Urothelium cell line (cell line): Measurements from ENCODE around the gene KRT25.
A peak's percentile ranks its signal among the peaks of the same experiment; 100 is the strongest.

Experiments used
- DNase-seq: peaks from one replicate; pipeline ENCODE4 v3.0.0; 2011; ENCODE audit warnings: low spot score, mixed read lengths
- FAIRE-seq: peaks from 2 replicates; lab custom pipeline; 2011; peaks lifted over from hg19 to GRCh38; lab: Jason Lieb, UNC

Gene KRT25

GRCh38 chr17:40755231-40755630 is at the start of gene KRT25:
Gene KRT25, minus strand, starts transcription at chr17:40755331. Its CDS starts 60 bp downstream, at chr17:40755271.
- no peak for DNase-seq

DNA sequence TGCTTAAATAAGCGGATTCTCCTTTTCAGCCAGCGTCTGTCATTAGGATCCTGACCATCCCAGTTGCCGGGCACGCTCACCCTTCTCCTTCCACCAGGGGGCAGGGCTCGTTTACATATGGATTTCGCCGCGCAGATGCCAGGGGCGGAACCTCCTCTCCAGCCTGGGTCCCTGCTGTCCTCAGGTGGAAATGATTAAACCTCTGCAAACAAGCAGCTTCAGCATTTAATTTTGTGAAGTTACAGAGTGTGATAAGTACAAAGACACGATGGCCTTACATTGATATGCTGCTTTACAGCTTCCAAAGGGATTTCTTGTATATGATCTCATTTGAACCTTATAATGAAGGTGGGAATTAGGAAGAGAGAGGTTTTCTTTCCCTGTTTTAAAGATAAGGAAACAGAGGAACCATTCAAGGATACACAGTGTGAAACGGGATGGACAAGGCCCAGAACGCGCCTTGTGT is 48.5 kb upstream of the KRT25 start:
- no peak for FAIRE-seq
- peak; percentile 85 for DNase-seq

More at GRCh38 chr17:40755231-40755630, at the start of gene KRT25:
- FAIRE-seq, result no peak

- DNase-seq, result no peak
- no peak for FAIRE-seq
These were observed 46.0 kb upstream of the KRT25 start for GRCh38 chr17:40801157-40801556.

DNA sequence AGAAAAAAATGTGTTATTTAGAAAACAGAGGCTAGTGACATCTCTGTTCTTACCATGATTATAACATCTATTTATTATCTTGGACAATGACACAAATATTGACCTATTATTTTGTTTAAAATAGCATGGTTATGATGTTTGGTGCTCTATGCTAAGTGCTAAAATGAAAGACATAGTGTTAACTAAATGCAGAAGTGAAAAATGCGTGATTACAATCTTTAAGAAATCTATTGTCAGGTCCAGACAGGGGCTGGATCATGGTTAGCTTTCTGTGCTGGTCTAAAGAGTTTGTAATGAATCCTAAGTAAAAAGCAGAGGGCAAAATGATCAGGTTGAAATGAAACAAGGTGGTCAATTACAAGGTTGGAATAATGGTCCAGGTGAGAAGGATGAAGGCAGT is 45.2 kb upstream of the KRT25 start:
- no peak for DNase-seq
- no peak for FAIRE-seq

DNA sequence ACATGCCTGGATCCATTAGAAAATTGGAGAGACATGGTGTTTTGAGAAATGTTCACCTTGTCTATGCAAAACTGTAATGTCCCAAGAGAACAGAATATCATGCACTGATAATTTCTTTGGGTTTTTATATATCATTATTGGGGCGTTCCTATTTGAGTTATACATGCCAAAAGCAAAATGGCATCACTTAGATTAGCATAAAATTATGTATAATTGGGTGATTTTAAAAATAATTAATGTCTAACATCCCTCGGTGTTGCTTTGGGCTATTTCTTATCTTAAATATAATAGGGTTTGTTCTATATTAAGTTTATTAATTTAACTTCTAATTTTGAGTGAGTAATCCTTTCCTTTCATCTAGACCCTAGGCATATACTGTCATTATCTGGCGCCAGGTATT is 44.7 kb upstream of the KRT25 start, which contains the start of gene KRT28:
KRT28 (minus strand) TSS at position 101 of the 400 bp plus-strand sequence; CDS start at position 35, 66 bp downstream.
- DNase-seq (no peak), FAIRE-seq (no peak)

- FAIRE-seq, result no peak
- no peak for DNase-seq
These were observed 41.7 kb upstream of the KRT25 start for GRCh38 chr17:40796846-40797245.

DNA sequence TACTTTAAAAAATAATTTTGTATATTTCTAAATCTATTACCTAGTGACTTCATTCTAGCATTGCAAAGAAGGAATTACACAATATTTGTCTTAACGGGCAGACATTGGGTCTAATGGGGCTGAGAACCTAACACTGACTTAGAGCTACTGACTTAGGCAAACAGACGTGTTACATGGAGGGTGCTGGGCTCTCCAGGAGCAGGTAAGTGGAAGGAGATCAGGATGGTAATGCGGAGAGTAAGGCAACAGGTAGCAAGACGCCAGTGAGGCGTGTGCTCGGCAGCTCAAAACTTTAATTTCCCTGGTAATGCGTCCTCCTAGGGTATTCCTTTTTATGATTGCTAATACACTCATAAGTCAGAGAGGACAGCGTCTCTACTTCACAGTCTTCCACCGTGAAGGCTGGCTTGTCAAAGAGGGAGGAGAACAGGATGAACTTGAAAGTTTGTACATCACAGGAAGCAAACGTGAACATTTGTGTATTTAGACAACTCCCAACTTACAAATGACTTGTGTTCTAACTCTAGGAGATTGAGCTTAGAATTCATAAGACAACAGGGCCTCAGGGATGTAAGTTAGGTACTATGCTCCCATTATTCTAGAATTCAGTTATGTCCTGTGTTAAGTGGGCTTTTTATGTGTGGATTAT is 40.0 kb upstream of the KRT25 start:
- DNase-seq (no peak), FAIRE-seq (no peak)

- DNase-seq (no peak), FAIRE-seq (no peak)
These were observed 39.3 kb upstream of the KRT25 start for GRCh38 chr17:40794466-40794865.

DNA sequence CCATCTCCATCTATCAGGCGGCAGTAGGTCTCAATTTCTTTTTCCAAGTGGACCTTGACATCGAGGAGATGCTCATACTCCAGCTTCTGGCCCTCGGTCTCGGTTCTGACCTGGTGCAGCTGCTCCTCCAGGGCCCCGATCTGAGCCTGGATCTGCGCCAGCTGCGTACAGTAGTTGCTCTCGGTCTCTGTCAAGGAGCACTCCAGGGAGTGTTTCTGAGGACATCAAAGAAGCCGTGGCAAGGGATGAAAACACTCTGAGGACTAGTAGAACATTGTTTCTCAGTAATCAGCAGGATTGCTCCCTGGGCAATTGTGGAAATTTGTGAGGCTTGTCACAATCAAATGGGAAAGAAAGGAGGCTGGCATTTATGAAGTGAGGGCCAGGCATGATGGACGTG is 38.7 kb upstream of the KRT25 start:
- no peak for FAIRE-seq
- no peak for DNase-seq

GRCh38 chr17:40791787-40792436 is 36.8 kb upstream of the KRT25 start:
- DNase-seq (peak; percentile 27), FAIRE-seq (no peak)

DNA sequence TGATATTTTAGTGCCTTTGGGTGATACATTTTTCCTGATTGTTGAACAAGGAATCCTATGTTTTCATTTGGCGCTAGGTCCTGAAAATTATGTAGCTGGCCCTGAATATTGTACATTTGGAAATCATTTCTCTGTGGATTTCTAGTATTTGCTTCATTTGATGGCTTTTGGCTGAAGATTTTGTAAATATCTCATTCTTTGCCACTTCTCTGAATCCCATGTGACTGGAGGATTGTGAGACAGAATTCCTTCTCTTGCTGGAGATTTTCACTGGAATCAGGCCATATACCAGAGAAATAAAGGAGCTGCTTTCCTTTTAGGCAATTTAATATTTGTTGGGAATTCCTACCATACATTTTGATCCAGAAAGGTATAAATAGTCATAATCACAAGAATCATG is 36.0 kb upstream of the KRT25 start:
- no peak for DNase-seq
- no peak for FAIRE-seq

DNA sequence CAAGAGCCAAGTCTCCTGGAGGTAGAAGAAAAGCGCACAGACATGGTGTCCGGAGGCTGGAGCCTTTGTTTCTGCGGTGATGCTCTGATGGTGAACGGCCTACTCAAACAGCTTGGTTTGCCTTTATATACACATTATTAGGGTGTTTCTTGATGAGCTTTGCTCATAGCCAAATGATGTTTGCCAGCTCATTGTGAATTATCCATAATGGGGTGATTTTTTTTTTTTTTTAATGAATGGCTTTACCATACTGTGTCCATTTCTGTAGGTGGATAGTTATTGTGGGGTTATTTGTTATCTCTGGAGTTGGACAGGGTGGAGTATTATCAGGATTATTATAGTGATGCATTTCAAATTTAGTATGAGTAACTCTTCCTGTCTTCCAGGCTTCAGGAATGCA is 27.3 kb upstream of the KRT25 start, which contains the start of gene KRT27:
KRT27 (minus strand) TSS at position 101 of the 400 bp plus-strand sequence; CDS start at position 44, 57 bp downstream.
- DNase-seq (no peak), FAIRE-seq (no peak)

DNA sequence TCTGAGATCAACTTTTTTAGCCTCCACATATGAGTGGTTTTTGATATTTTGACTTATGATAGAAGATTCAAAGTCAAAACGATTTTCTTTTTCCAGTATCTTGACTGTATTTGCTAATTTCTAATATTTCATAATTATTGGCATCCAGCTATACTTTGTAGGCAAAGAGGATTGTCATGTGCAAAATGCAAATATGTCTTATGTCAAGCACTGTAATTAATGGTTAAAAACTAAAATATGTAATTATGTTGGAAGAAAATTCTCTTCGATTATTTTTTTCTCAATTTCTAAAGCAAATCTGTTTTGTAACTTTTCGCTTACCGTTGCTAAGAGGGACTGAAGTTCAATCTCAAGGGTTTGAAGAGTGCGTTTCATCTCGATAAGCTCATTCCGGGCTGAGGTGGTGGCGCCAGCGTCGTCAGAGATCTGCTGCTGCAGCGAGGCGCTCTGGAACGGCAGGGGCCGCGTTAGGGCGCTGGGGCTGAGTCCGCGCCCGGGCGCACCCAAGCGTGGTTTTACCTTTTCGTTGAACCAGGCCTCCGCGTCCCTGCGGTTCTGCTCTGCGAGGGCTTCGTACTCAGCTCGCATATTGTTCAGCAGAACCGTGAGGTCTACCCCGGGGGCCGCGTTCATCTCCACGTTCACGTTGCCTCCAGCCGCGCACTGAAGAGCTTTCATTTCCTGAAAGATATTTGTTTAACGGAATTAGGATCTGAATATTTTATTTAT is 24.2 kb upstream of the KRT25 start:
- DNase-seq, result no peak
- FAIRE-seq, result no peak

GRCh38 chr17:40778461-40778860 is 23.3 kb upstream of the KRT25 start:
- no peak for FAIRE-seq
- DNase-seq, result no peak

- no peak for DNase-seq
- no peak for FAIRE-seq
These were observed 22.8 kb upstream of the KRT25 start for GRCh38 chr17:40777971-40778370.

- FAIRE-seq (no peak), DNase-seq (no peak)
These were observed 22.3 kb upstream of the KRT25 start for GRCh38 chr17:40777459-40777858.

GRCh38 chr17:40775945-40776344 is 20.8 kb upstream of the KRT25 start:
- no peak for DNase-seq
- no peak for FAIRE-seq

DNA sequence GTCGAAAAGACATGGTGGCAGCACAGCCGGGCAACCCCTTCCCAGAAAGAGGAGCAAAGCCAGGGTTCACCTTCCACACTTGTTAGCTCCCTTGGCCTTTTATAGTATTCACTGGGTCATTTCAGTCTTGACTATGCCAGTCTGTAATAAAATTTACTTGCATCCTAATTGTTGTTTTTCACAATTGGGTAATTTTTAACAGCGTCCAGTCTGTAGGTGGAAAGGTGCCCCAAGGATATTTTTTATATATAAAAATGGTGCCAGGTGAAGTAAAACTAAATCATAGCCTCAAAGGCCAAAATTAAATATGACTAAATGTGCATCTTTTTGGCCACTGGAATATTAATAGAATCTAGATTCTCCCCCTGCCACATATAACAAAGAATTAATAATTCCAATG is 17.0 kb upstream of the KRT25 start, which contains the start of gene KRT26:
KRT26 (minus strand) TSS at position 101 of the 400 bp plus-strand sequence; CDS start at position 13, 88 bp downstream.
- DNase-seq (no peak), FAIRE-seq (no peak)

GRCh38 chr17:40765657-40766056 is 10.5 kb upstream of the KRT25 start:
- DNase-seq (no peak), FAIRE-seq (no peak)

DNA sequence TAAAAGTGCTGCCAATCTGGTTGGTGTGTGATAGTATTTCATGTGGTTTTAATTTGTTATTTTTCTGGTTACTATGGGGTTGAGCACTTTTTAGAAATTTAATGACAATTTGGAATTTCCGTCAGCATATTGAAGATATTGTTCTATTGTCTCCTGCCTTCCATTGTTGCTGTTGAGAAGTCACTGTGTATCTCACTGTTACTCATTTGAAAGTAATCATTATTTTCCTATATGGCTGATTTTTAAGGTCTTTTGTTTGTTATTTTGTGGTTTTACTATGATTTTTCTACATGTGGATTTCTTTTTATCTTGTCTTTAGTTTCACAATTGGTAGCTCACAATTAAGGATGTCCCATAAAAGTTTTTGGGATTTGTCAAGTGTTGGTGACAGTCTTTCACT is 8.6 kb upstream of the KRT25 start:
- DNase-seq (no peak), FAIRE-seq (no peak)
